Embryonic facial prominence (tissue), 1 donor: ENCODE measurements around the gene KCNJ12.
"Not testable (repeated sequence)": the region's sequence is repeated elsewhere in the genome, so short reads cannot be mapped to it uniquely, and the experiment has no call there.

ENCODE experiments used
- DNase-seq: peaks from one replicate; pipeline ENCODE4 v3.0.0-alpha.2; 2016; ENCODE audit errors: extremely low spot score

The KCNJ12 gene

DNA sequence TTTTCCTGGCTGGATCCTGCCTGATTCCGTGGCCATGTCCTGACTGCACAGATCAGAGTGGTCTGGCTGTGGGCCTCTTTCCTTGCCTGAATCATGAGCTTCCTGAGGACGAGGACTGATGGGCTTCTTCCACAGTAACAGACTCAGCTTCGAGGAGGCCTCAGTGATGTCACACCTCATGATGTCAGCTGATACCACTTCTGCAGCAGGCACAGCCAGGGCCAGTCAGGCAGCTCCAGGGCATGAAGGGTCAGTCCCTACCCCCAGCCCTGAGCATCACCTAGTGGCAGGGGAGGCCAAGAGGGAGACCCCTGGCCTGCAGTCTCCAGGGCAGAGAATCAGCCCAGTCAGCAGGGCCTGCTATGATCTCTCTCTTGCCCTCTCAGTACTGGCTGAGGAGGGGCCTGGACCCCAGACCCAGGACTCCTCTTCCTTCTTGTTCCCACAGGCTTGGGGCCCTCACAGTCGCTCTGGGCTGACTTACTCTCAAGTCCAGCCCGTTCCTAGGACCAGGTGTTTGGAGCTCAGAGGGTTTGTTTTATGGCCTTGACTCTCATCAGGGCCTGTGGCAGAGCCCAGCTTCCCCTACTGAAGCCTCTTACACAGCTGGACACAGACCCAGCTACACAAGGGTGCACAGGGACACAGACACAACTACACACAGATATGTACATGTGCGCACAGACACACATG is 26.7 kb upstream of the KCNJ12 start:
- not testable (repeated sequence) for DNase-seq

- DNase-seq = not testable (repeated sequence)
These were observed 25.7 kb upstream of the KCNJ12 start for GRCh38 chr17:21350495-21350894.

- DNase-seq = no peak
These were observed 24.6 kb upstream of the KCNJ12 start for GRCh38 chr17:21351366-21352065.

GRCh38 chr17:21352221-21352980 is 23.8 kb upstream of the KCNJ12 start:
- DNase-seq = no peak

DNA sequence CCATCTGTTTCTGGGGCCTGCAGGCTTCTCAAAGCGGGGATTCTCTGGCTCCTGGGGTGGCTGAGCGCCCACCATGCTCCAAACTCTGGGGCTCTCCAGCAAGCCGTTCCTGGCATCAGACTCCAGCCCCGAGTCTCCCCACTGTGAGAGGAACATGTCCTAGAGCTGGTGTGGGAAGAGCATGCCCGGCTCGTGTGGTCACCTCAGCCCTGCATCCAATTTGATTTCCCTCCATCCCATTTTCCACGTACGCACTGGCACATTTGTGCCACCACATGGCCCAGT is 23.2 kb upstream of the KCNJ12 start:
- DNase-seq = no peak

GRCh38 chr17:21353326-21354010 is 22.7 kb upstream of the KCNJ12 start:
- no peak for DNase-seq

DNA sequence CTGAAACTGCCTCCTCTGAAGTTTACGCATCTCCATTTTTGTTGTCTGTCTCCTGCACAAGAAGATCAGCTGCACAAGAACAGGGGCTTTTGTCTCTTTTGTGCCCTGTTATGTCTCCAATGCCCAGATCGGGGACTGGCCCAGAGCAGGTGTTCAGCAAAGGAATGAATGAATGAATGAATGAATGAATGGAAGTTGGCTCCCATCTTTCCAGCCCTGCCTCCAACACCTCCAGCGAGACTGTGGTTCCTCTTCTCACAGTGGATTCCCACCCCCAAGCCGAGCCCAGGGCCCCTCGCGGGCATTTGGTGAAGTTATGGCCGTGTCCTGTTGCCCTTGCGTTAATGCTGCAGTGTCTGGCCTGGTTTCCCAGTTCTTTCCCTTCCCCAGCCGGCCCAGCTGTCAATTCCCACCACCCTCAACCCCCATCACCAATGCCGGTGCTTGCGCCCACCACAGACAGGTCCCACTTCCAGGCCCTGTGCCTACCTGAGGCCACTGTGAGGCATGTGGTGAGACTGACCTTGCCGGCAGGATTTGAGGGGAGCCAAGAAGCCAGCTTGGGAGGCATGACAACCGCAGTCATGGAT is 21.3 kb upstream of the KCNJ12 start:
- DNase-seq = no peak

DNA sequence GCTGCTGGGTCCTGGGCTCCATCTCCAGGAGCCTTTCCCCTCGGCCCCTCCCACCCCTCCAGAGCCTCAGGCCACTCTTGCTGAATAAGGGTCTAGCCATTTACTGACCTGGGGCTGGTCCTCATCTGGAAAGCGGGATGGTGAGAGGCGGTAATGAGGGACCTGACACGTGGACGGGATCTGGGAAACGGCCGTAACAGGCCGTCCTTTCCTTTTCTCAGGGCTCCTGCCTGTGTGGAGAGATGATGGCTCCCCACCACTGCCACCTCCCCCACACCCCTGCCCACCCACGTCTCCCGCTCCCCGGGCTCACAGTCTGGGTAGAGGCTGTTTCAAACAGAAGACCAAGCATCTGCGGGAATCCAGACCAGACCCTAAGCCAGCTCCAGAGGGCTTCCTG is 20.6 kb upstream of the KCNJ12 start:
- no peak for DNase-seq

- no peak for DNase-seq
These were observed 19.5 kb upstream of the KCNJ12 start for GRCh38 chr17:21356537-21357127.

DNA sequence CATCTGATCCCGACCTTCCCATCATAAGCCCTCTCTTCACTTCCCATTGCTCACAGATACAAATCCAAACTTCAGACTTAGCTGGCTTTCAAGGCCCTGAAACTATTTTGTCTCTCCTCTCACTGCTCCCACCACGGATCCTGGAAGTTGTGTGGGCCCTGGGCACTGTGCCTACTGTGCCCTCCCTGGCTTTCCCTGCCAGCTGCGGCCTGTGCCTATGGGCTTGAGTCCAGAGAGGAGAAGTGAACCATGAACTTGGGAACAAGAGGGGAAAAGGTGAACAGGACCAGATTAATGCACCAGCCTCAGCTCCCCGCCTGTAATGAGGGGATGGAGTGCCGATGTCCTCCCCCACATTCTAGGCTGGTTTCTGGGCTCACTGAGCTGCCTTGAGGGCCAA is 18.9 kb upstream of the KCNJ12 start:
- DNase-seq = no peak

DNA sequence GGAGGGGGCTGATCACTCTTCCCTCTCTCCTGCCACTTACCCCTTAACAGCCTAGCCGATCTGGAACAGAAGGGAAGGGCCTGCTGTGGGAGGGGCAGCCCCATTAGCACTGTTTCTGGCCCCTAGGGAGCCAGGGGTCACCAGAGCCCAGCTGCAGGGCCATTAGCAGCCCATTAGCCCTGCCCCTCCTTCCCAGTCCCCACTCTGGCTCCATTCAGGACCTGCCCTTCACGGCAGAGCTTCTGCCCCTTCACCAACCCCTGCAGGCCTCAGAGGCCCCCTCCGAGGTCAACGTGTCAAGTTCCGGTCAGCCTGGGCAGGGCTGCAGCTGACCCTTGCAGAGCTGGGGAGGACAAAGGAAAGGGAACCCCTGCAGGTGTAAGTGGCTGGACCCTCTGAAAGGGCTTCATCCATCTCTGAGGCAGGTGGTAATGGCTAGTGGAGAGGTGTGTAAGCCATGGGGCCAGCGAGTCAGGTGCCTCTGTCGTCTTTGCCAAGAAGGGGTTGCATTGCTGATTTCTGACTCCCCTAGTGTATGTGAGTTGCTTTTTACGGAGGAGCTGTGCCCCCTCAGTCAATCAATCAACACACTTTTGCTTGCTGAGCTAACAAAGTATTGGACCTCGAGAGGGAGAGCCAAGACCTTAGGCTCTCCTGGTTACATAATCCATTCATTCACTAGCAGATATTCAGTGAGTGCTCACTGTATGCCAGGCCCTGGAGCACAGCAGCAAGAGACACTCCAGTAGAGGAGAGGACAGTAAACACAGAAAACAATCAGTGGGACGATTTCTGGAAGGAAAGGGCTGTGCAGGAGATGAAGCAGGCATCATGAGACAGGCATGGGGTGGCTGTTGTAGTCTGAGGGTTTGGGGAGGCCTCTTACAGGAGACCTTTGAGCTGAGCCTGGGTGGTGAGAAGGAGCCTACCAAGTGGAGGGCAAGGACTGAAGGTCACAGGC is 18.2 kb upstream of the KCNJ12 start:
- DNase-seq = no peak

GRCh38 chr17:21358682-21359482 is 17.3 kb upstream of the KCNJ12 start:
- DNase-seq = no peak

- DNase-seq = no peak
These were observed 16.7 kb upstream of the KCNJ12 start for GRCh38 chr17:21359483-21359840.

DNA sequence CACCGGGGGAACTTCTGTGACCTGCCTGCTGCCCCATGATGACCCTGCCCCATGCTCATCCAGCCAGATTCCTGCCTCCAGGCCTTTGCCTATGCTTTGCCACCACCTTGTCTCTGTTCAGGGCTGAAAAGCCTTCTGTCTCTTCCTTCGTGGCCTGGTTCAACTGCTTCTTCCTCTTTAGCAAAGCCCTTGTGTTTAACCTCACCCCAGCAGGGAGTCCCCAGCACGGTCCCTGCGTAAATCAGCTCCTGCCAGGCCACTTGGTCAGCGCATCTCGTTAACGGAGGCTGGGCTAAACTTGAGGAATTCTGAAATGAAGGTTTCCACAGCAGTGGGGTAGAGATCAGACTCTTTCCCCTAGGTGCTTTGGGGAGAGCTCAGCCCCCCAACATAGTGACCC is 16.1 kb upstream of the KCNJ12 start:
- DNase-seq = no peak

DNA sequence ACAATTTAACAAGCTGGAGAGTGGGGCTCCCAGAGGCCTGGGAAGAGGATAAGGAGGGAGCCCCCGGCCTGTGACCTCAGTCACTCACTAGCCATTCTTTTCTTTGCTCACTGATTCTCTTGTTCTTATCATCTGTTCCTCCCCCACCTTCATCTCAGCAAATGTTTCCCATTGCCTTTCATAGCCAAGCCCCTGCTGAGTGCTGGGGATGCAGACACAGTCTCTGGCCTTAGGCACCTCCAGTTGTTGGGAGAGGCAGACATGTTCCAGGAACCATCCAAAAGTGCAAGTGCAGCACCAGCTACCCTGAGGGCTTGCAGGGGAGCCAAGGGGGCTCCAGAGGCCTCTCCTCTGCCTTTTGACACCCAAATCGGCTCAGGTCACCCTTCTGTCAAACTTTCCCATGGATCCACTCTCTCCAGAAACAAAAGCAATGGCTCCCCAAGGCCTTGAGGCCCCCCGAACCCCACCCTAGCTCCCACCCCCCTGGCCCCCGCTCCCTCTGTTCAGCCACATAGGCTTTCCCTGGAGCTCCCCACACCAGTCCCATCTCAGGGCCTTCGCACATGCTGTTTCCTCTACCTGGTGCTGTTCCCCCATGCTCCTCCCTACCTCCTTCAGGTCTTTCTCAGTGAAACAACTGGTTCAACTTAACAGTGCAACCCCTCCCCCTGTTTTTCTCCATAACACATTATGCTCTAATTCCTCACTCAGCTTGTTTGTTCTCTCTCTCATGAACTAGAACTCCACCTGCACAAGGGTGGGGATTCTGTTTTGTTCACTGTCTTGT is 14.9 kb upstream of the KCNJ12 start:
- no peak for DNase-seq

- DNase-seq = no peak
These were observed 13.7 kb upstream of the KCNJ12 start for GRCh38 chr17:21362331-21362931.

- DNase-seq = no peak
These were observed 12.1 kb upstream of the KCNJ12 start for GRCh38 chr17:21363776-21364642.

DNA sequence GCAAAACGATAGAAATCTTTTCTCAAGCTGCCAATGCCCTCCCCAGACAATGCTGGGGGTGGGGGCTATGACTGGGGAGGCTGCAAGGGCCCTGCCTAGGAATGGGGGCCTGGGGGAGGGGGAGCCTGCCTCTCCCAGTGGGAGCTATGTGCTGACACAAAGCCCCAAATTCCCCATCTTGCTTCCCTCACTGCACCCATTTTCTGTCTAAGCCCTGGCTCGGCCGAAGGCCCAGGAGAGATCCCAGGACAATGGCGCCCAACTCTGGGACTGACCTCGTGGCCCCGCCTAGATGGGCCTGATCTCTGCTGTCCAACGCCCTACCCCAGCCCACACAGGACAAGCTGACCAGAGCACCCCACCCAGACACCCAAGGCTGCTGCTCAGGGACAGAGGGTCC is 11.1 kb upstream of the KCNJ12 start:
- DNase-seq = no peak
